HFF-Myc (cell line): ENCODE measurements around the gene ABO.
"Not testable (repeated sequence)": the region's sequence is repeated elsewhere in the genome, so short reads cannot be mapped to it uniquely, and the experiment has no call there.

Source experiments
- DNase-seq: peaks from one replicate; pipeline ENCODE4 v3.0.0-alpha.2; 2011; ENCODE audit warnings: low read depth; ENCODE audit errors: extremely low read depth
- H3K4me3 ChIP-seq: replicated peaks from 2 replicates; pipeline ENCODE4 v1.5.1; 2011; ENCODE audit warnings: low read depth, mild to moderate bottlenecking, control low read depth, low read length
- TF ChIP-seq, protein P1 (sequence below): IDR thresholded peaks from 2 replicates; pipeline ENCODE4 v1.5.1; 2012; ENCODE audit warnings: mild to moderate bottlenecking, low read depth, low read length, control low read depth; ENCODE audit errors: missing control alignments

The ABO gene

DNA sequence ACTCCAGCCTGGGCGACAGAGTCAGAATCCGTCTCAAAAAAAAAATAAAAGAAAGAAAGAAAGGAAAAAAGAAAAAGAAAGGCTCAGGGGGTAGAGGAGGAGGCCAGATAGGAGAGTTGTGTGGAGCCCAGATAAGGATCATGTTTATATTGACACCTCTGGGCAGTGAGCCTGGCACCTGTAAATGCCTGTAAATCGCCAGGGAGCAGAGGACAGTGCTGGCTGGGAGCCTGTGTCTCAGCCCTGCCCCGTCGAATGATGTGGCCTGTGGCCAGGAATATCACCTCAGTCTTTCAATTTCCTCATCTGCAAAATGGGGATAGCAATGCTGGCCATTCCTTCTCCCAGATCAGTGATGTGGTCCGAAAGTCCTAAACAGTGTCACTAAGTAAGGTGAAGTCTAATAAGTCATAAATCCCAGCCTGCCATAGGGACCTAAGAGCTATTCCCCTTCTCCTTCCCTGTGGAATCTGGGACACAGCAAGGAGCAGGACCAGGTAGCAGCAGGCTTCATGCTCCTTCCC lies 10.3 kb upstream of the ABO start:
- no peak for DNase-seq
- H3K4me3 ChIP-seq: no peak overlapping the region
- TF ChIP-seq, protein P1, sequence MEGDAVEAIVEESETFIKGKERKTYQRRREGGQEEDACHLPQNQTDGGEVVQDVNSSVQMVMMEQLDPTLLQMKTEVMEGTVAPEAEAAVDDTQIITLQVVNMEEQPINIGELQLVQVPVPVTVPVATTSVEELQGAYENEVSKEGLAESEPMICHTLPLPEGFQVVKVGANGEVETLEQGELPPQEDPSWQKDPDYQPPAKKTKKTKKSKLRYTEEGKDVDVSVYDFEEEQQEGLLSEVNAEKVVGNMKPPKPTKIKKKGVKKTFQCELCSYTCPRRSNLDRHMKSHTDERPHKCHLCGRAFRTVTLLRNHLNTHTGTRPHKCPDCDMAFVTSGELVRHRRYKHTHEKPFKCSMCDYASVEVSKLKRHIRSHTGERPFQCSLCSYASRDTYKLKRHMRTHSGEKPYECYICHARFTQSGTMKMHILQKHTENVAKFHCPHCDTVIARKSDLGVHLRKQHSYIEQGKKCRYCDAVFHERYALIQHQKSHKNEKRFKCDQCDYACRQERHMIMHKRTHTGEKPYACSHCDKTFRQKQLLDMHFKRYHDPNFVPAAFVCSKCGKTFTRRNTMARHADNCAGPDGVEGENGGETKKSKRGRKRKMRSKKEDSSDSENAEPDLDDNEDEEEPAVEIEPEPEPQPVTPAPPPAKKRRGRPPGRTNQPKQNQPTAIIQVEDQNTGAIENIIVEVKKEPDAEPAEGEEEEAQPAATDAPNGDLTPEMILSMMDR: no peak

DNA sequence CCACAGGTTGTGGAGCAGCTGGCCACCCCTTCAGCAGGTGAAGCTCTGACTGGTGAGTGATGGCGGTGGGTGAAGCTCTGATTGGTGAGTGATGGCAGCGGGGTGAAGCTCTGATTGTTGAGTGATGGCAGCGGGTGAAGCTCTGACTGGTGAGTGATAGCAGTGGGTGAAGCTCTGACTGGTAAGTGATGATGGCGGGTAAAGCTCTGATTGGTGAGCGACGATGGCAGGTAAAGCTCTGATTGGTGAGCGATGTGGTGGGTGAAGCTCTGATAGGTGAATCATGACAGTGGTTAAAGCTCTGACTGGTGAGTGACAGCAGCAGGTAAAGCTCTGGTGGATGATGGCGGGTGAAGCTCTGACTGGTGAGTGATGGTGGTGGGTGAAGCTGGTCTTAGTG lies 9.4 kb upstream of the ABO start:
- TF ChIP-seq, protein P1: no peak
- no peak for DNase-seq
- H3K4me3 ChIP-seq: no peak overlapping the region

DNA sequence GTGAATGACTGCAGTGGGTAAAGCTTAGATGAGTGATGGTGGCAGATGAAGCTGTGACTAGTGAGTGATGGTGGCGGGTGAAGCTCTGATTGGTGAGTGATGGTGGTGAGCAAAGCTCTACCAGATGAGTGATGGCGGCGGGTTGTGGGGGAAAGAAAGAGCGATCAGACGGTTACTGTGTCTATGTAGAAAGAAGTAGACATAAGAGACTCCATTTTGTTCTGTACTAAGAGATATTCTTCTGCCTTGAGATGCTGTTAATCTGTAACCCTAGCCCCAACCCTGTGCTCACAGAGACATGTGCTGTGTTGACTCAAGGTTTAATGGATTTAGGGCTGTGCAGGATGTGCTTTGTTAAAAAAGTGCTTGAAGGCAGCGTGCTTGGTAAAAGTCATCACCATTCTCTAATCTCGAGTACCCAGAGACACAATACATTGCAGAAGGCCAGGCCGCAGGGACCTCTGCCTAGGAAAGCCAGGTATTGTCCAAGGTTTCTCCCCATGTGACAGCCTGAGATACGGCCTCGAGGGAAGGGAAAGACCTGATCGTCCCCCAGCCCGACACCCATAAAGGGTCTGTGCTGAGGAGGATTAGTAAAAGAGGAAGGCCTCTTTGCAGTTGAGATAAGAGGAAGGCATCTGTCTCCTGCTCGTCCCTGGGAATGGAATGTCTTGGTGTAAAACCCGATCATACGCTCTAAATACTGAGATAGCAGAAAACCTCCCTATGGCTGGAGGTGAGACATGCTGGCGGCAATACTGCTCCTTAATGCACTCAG lies 8.4 kb upstream of the ABO start:
- not testable (repeated sequence) for DNase-seq

DNA sequence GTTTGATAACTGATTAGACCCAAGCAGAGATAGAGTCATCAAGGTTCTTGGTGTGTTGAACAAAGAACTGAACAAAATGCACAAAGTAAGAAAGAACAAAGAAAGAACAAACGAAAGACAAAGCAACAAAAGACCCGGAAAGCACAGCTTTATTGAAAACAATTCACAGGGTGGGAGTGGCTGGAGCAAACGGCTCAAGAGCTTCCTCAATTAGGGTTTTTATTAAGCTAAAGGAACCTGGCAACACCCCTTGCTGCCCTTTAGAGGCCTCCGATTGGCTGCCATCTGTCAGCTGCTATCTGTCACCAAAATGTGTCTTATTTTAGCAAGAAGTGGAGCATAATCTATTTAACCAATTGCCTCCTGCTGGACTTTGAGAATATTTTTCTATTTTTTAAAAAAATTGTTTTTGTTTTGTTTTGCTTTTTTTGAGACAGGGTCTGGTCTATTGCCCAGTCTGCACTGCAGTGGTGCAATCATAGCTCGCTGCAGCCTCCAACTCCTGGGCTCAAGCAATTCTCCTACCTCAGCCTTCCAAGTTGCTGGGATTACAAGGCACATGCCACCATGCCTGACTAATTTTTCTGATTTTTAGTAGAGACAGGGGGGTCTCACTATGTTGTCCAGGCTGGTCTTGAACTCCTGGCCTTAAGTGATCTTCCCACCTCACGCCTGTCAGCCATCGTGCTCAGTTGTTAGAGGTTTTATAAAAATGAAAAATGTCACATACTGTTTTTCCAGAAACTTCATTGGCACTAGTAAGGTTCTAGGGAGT lies 7.7 kb upstream of the ABO start:
- H3K4me3 ChIP-seq: no peak overlapping the region
- TF ChIP-seq, protein P1: no peak
- DNase-seq: no peak

More for the DNA sequence above, 8.4 kb upstream of the ABO start:
- not testable (repeated sequence) for H3K4me3 ChIP-seq

DNA sequence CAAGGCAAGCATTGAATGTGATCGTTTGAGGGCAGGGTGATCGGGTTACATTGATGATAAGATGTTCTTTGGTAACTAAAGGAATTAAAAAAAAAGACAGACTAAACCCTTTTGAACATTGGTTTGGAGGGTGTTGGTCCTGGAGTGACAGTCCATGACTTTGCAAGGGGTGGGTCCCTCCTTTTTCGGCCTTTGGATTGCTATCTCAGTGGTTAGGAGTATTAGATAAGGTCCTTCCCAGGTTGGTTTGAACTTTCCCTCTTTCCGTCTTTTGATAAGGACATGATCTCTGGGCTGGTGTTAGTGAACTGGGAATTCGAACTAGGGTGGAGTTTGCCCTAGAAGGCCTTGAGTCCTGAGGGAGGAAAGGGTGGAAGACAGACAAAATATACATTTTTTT lies 5.4 kb upstream of the ABO start:
- TF ChIP-seq, protein P1: no peak
- no peak for DNase-seq
- H3K4me3 ChIP-seq: no peak overlapping the region

DNA sequence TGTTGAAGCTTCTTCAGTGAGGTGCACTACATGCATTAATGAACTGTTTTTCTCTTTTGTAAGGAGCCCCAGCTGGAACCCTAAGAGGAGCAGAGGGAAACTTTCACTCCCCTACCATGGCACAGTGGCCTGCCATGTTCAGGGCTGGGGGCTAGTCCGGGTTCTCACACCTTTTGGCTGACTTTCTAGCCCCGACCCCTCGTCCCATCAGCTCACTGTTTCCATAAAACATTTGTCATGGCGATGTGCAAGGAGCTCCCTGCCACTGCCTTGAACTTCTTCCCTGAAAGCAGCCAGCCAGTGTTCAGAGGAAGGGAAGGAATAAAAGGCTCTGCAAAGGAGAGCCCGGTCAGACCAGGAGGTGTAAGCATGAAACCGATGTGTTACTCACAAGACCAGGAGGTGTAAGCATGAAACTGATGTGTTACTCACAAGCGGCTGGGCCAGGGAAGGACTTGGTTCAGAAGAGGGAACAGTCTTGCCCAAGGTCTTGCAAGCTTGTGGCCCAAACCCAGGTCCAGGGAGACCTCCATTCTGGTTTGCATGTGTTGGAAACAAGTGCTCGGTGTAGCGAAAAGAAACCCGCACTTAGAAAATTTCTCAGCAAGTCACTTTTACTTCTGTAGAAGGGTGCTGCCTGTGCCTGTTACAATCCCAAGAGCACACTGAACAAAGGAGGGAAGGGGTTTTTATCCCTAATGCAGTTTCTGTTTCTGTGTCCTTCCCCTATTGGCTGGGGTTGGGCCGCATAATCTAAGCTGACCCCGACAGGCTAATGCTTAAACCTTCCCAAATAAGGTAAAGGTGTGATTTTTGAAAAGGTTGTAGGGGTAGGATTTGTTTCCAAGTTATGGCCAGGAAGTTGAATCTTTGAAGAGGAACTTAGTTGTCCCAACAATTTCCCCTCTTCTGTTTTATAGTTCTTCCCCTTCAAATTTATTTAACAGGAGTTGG lies 3.4 kb upstream of the ABO start:
- H3K4me3 ChIP-seq: no peak overlapping the region
- TF ChIP-seq, protein P1: no peak

DNA sequence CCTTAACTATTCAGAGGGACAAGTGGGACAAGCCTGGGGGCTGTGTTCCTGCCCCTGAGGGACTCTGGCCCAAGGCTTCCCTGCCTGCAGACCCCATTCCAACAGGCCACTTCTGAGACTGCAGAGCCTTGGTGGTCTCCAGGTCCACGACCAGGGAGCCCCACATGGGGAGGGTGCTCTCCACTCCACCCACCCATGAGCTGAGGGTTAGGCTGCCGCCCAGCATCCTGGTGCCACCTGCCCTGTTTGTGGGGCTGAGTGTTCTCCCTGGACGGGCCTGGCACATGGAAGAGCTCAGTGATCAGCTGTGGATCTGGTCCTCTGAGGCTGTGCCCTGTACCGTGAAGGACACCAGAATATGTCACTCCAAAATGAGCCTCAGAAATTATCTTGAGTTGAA lies 2.5 kb upstream of the ABO start:
- no peak overlapping the region for H3K4me3 ChIP-seq
- no peak for DNase-seq
- TF ChIP-seq, protein P1: no peak

More for the DNA sequence above, 3.4 kb upstream of the ABO start:
- DNase-seq: no peak
